CD14-positive monocyte (primary cell): ENCODE results near the gene IFT27. TPM values are rescaled to one million over a fixed set of nuclear protein-coding genes. Genes with fewer than 3 reads are reported as not detected.
"Not testable (repeated sequence)": the region's sequence is repeated elsewhere in the genome, so short reads cannot be mapped to it uniquely, and the experiment has no call there.

Experiments used
- DNase-seq, 3 donors: peaks; one replicate each; pipeline ENCODE4 v3.0.0-alpha.2; 2011 to 2022
- H2AFZ ChIP-seq: 2 replicates; pipeline ENCODE4 v1.6.0; 2012; ENCODE audit warnings: mild to moderate bottlenecking, low read depth, low read length, inconsistent platforms; ENCODE audit not compliant: insufficient read depth, poor library complexity, severe bottlenecking
- H3K27ac ChIP-seq, 2 donors: 1 replicate in 1 of 2; 2 replicates in 1 of 2; pipeline ENCODE4 v1.5.1; 2012 to 2013; ENCODE audit warnings: low read length in 2 of 2, control low read depth in 1 of 2, inconsistent platforms in 1 of 2, low read depth in 1 of 2, mild to moderate bottlenecking in 1 of 2
- H3K27me3 ChIP-seq, 2 donors: one replicate each; pipeline versions ENCODE4 v1.6.0 to v1.6.1; 2011 to 2013; ENCODE audit warnings: low read length in 2 of 2; ENCODE audit not compliant: control insufficient read depth in 2 of 2, insufficient read depth in 2 of 2
- H3K36me3 ChIP-seq, 2 donors: replicated peaks in 1 of 2; 1 replicate in 1 of 2; 2 replicates in 1 of 2; pipeline versions ENCODE4 v1.5.1 to v1.6.1; 2012 to 2013; ENCODE audit warnings: low read length in 2 of 2, control low read depth in 1 of 2, inconsistent platforms in 1 of 2, mild to moderate bottlenecking in 1 of 2; ENCODE audit not compliant: insufficient read depth in 2 of 2, control insufficient read depth in 1 of 2
- H3K4me1 ChIP-seq, 2 donors: 1 replicate in 1 of 2; 2 replicates in 1 of 2; pipeline versions ENCODE4 v1.5.1 to v1.6.1; 2012 to 2013; ENCODE audit warnings: low read length in 2 of 2, control low read depth in 1 of 2, inconsistent platforms in 1 of 2, mild to moderate bottlenecking in 1 of 2, moderate library complexity in 1 of 2; ENCODE audit not compliant: insufficient read depth in 2 of 2, control insufficient read depth in 1 of 2
- H3K4me2 ChIP-seq: replicated peaks from 2 replicates; pipeline ENCODE3; 2012; ENCODE audit warnings: low read length, moderate library complexity, mild to moderate bottlenecking; ENCODE audit not compliant: poor library complexity, severe bottlenecking; ENCODE audit errors: extremely low read depth
- H3K4me3 ChIP-seq, 3 experiments: fragments of 200-600 bp in 1 of 3; sonication (generic) in 1 of 3; replicated peaks in 1 of 3; 1 replicate in 2 of 3; 2 replicates in 1 of 3; pipeline ENCODE4 v1.5.1; 2011 to 2013; ENCODE audit warnings: low read length in 3 of 3, mild to moderate bottlenecking in 3 of 3, control low read depth in 2 of 3, low read depth in 2 of 3, inconsistent platforms in 1 of 3, moderate library complexity in 1 of 3
- H3K79me2 ChIP-seq: 2 replicates; pipeline ENCODE4 v1.6.0; 2012; ENCODE audit warnings: mild to moderate bottlenecking, control low read depth, inconsistent platforms, low read length, moderate library complexity; ENCODE audit not compliant: insufficient read depth
- H3K9ac ChIP-seq: 2 replicates; pipeline ENCODE4 v1.6.0; 2017; ENCODE audit warnings: low read length, mild to moderate bottlenecking; ENCODE audit not compliant: insufficient read depth, poor library complexity, severe bottlenecking
- H3K9me3 ChIP-seq, 2 donors: replicated peaks in 1 of 2; 1 replicate in 1 of 2; 2 replicates in 1 of 2; pipeline versions ENCODE4 v1.5.1 to v1.6.1; 2012 to 2013; ENCODE audit warnings: low read length in 2 of 2, control low read depth in 1 of 2; ENCODE audit not compliant: control insufficient read depth in 1 of 2, insufficient read depth in 1 of 2
- H4K20me1 ChIP-seq: 2 replicates; pipeline ENCODE4 v1.6.0; 2012; ENCODE audit warnings: mild to moderate bottlenecking, low read length, control low read depth, moderate library complexity; ENCODE audit not compliant: insufficient read depth
- H3K27ac Mint-ChIP-seq, 7 donors: one replicate each; pipeline ENCODE4 v1.8.0; 2020; ENCODE audit warnings: mild to moderate bottlenecking in 7 of 7, mixed read lengths in 7 of 7, moderate library complexity in 6 of 7, inconsistent platforms in 2 of 7
- H3K27me3 Mint-ChIP-seq, 3 donors: one replicate each; pipeline ENCODE4 v1.8.0; 2021 to 2022; ENCODE audit warnings: low read depth in 3 of 3, mild to moderate bottlenecking in 3 of 3, mixed read lengths in 3 of 3, moderate library complexity in 3 of 3, inconsistent platforms in 1 of 3
- H3K36me3 Mint-ChIP-seq, 2 donors: one replicate each; pipeline ENCODE4 v1.8.0; 2020; ENCODE audit warnings: mixed read lengths in 2 of 2, inconsistent platforms in 1 of 2, mild to moderate bottlenecking in 1 of 2
- H3K4me1 Mint-ChIP-seq: one replicate; pipeline ENCODE4 v1.8.0; 2020; ENCODE audit warnings: mild to moderate bottlenecking, mixed read lengths
- H3K4me3 Mint-ChIP-seq, 2 donors: one replicate each; pipeline ENCODE4 v1.8.0; 2020; ENCODE audit warnings: mild to moderate bottlenecking in 2 of 2, mixed read lengths in 2 of 2, moderate library complexity in 1 of 2
- H3K9me3 Mint-ChIP-seq, 7 donors: one replicate each; pipeline ENCODE4 v1.8.0; 2020 to 2022; ENCODE audit warnings: mixed read lengths in 7 of 7, mild to moderate bottlenecking in 6 of 7, moderate library complexity in 6 of 7, inconsistent platforms in 2 of 7
- CTCF ChIP-seq: fragments of 200-600 bp; IDR thresholded peaks from one replicate; pipeline ENCODE4 v1.8.0; 2022; ENCODE audit warnings: antibody characterized with exemption, mild to moderate bottlenecking
- WGBS: methylation state at CpG from one replicate; pipeline ENCODE4 v1.1.5; 2013; ENCODE audit warnings: missing lambda C conversion rate; ENCODE audit not compliant: insufficient coverage; 5-methylcytosine and 5-hydroxymethylcytosine counted together
- intact Hi-C, 2 donors: fragments of 100-400 bp; cut with micrococcal nuclease; formaldehyde crosslinking; loops; one replicate each; pipeline versions ENCODE4 v1.15.0 to v1.15.1; 2023
- polyA plus RNA-seq, 3 donors: library from polyadenylated mRNA; depleted of rRNA in 1 of 3; unstranded in 2 of 3; stranded (reverse) in 1 of 3; fragments of 300-500 nt in 2 of 3; fragments of >200 nt in 1 of 3; fragmentation: Illumina TruSeq in 2 of 3; gene quantifications; 1 replicate in 2 of 3; 2 replicates in 1 of 3; pipeline ENCODE4 v1.2.3, GENCODE V29; 2012 to 2021

Gene IFT27
- polyA plus RNA-seq, 3 donors = 12.5 to 16.9 (median 14.6) TPM

GRCh38 chr22:36756031-36756430 lies 19.9 kb downstream of the IFT27 start:
- H3K4me3 Mint-ChIP-seq = no peak overlapping the region
- H3K9me3 Mint-ChIP-seq = peaks cover 0 to 2% (median 0%) of the 10 kb centered on the region in 7 donors
- H3K27ac ChIP-seq = no peak overlapping the region
- no peak overlapping the region for H3K9ac ChIP-seq
- WGBS = 61% methylated on average over 3 of the region's 7 CpGs
- H3K27me3 Mint-ChIP-seq = peaks cover 14 to 36% (median 19%) of the 10 kb centered on the region in 3 donors
- H3K4me3 ChIP-seq = no peak overlapping the region
- H3K36me3 ChIP-seq = peaks cover 0 to 2% of the 10 kb centered on the region in 2 donors
- H3K4me1 Mint-ChIP-seq = peaks cover 9% of the 10 kb centered on the region
- no peak overlapping the region for H3K4me2 ChIP-seq
- H2AFZ ChIP-seq = no peak overlapping the region
- H3K9me3 ChIP-seq = no peaks in the 10 kb centered on the region
- H3K4me1 ChIP-seq = peaks cover 8% of the 10 kb centered on the region in 2 donors
- H3K79me2 ChIP-seq = no peaks in the 10 kb centered on the region
- H3K27ac Mint-ChIP-seq = no peak overlapping the region
- H3K36me3 Mint-ChIP-seq = peaks cover under 1 to 7% of the 10 kb centered on the region in 2 donors
- no peak for DNase-seq
- TF ChIP-seq CTCF = no peak
- H3K27me3 ChIP-seq = no peaks in the 10 kb centered on the region
- intact Hi-C loops = loop anchor here in 1 of 2 donors (2.0 kb wide), 1 partner anchor 219 kb away; no protein-coding TSS in a partner anchor
- no peaks in the 10 kb centered on the region for H4K20me1 ChIP-seq

- intact Hi-C loops = no loop called here
- Mint-ChIP-seq H3K4me3 (peak overlapping the region in 1 of 2 donors; percentile 43), H3K4me1 (peaks cover 9% of the 10 kb centered on the region), H3K9me3 (peaks cover 0 to 2% (median 0%) of the 10 kb centered on the region in 7 donors), H3K36me3 (peaks cover 0 to 7% of the 10 kb centered on the region in 2 donors), H3K27ac (no peak overlapping the region), H3K27me3 (peaks cover 14 to 36% (median 19%) of the 10 kb centered on the region in 3 donors)
- Histone ChIP-seq H3K4me3 (no peak overlapping the region), H3K36me3 (peaks cover 0 to under 1% of the 10 kb centered on the region in 2 donors), H3K79me2 (no peaks in the 10 kb centered on the region), H3K27ac (no peak overlapping the region), H3K27me3 (no peaks in the 10 kb centered on the region), H4K20me1 (no peaks in the 10 kb centered on the region), H2AFZ (no peak overlapping the region), H3K9me3 (no peaks in the 10 kb centered on the region), H3K9ac (no peak overlapping the region), H3K4me2 (no peak overlapping the region), H3K4me1 (peaks cover 8% of the 10 kb centered on the region in 2 donors)
- 86% methylated on average over 2 of the region's 6 CpGs for WGBS
- no peak for TF ChIP-seq CTCF
- DNase-seq = no peak
These were observed 20.6 kb downstream of the IFT27 start for GRCh38 chr22:36755316-36755715.

GRCh38 chr22:36754881-36755280 lies 21.0 kb downstream of the IFT27 start:
- H3K27ac ChIP-seq, H4K20me1 ChIP-seq, H3K9ac ChIP-seq, H3K9me3 ChIP-seq, intact Hi-C loops, H3K27me3 ChIP-seq, H3K4me1 ChIP-seq, DNase-seq, H3K36me3 Mint-ChIP-seq, H3K36me3 ChIP-seq, H3K4me3 Mint-ChIP-seq, H3K79me2 ChIP-seq, H2AFZ ChIP-seq, H3K27ac Mint-ChIP-seq, H3K4me3 ChIP-seq, H3K9me3 Mint-ChIP-seq, H3K4me2 ChIP-seq, H3K4me1 Mint-ChIP-seq: not testable (repeated sequence)
- H3K27me3 Mint-ChIP-seq = peaks cover 14 to 36% (median 19%) of the 10 kb centered on the region in 3 donors
- 100% methylated on average over 3 of the region's 9 CpGs for WGBS
